GM19240 (cell line): ENCODE data around the gene PTPRJ.
"Not testable (repeated sequence)": the region's sequence is repeated elsewhere in the genome, so short reads cannot be mapped to it uniquely, and the experiment has no call there.

Experiments
- DNase-seq: peaks from one replicate; pipeline ENCODE4 v3.0.0; 2011; ENCODE audit warnings: low spot score; ENCODE audit not compliant: insufficient read length

PTPRJ gene

GRCh38 chr11:48111891-48112290 lies 131.5 kb downstream of the PTPRJ start:
- no peak for DNase-seq

- no peak for DNase-seq
Measured at GRCh38 chr11:48114740-48115139, 134.4 kb downstream of the PTPRJ start.

GRCh38 chr11:48116437-48117228 lies 136.3 kb downstream of the PTPRJ start:
- DNase-seq: no peak

GRCh38 chr11:48122246-48122645 lies 141.9 kb downstream of the PTPRJ start:
- no peak for DNase-seq

GRCh38 chr11:48122656-48123055 lies 142.3 kb downstream of the PTPRJ start:
- DNase-seq: no peak

- no peak for DNase-seq
Measured at GRCh38 chr11:48123254-48123875, 143.0 kb downstream of the PTPRJ start.

- no peak for DNase-seq
Measured at GRCh38 chr11:48123934-48124755, 143.8 kb downstream of the PTPRJ start.

GRCh38 chr11:48124880-48125279 lies 144.5 kb downstream of the PTPRJ start:
- DNase-seq: no peak

- no peak for DNase-seq
Measured at GRCh38 chr11:48125866-48126265, 145.5 kb downstream of the PTPRJ start.

GRCh38 chr11:48127521-48128183 lies 147.3 kb downstream of the PTPRJ start:
- DNase-seq: no peak

GRCh38 chr11:48129697-48130395 lies 149.5 kb downstream of the PTPRJ start:
- no peak for DNase-seq

- no peak for DNase-seq
Measured at GRCh38 chr11:48134221-48134922, 154.0 kb downstream of the PTPRJ start.

GRCh38 chr11:48138222-48138621 lies 157.9 kb downstream of the PTPRJ start:
- DNase-seq: no peak

- not testable (repeated sequence) for DNase-seq
Measured at GRCh38 chr11:48139896-48140295, 159.5 kb downstream of the PTPRJ start.

GRCh38 chr11:48141475-48142122 lies 161.2 kb downstream of the PTPRJ start:
- no peak for DNase-seq

- no peak for DNase-seq
Measured at GRCh38 chr11:48142889-48143288, 162.5 kb downstream of the PTPRJ start.

- no peak for DNase-seq
Measured at GRCh38 chr11:48148749-48149148, 168.4 kb downstream of the PTPRJ start.

- no peak for DNase-seq
Measured at GRCh38 chr11:48150213-48150612, 169.9 kb downstream of the PTPRJ start.

- DNase-seq: no peak
Measured at GRCh38 chr11:48154151-48154550, 173.8 kb downstream of the PTPRJ start.
